Testis (tissue), 2 donors: ENCODE measurements around the gene CACNA2D3.

Experiments
- POLR2A ChIP-seq: fragments of 450-650 bp; IDR thresholded peaks from one replicate; pipeline ENCODE4 v1.6.1; 2017; ENCODE audit warnings: antibody characterized with exemption, mild to moderate bottlenecking, moderate library complexity
- TF ChIP-seq, protein P1 (sequence below), 3 experiments: fragments of 450-650 bp in 2 of 3; fragments of 200-600 bp in 1 of 3; sonication (generic) in 1 of 3; IDR thresholded peaks; one replicate each; pipeline ENCODE4 v1.5.1; 2016 to 2019; ENCODE audit warnings: antibody characterized with exemption in 3 of 3, mild to moderate bottlenecking in 2 of 3, moderate library complexity in 1 of 3

DNA sequence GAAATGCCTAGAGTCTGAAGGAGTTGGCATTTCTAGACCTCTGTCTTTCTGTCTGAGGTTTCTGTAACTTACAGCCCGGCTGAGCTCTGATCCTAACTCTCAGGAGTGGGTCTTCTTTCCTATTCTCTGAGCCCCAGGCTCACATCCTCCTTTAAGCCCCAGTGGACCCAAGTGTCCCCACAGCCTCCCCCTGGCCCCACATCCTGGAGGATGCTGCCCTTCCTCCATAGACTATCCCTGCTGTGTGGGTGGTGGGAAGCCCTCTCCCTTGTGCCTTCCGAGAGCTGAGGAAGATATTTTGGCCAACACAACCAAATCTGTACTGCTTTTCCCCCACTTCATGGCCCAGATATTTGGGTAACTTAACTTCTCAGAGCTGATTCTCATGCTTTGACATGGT is 654.2 kb downstream of the CACNA2D3 start:
- TF ChIP-seq, protein P1, sequence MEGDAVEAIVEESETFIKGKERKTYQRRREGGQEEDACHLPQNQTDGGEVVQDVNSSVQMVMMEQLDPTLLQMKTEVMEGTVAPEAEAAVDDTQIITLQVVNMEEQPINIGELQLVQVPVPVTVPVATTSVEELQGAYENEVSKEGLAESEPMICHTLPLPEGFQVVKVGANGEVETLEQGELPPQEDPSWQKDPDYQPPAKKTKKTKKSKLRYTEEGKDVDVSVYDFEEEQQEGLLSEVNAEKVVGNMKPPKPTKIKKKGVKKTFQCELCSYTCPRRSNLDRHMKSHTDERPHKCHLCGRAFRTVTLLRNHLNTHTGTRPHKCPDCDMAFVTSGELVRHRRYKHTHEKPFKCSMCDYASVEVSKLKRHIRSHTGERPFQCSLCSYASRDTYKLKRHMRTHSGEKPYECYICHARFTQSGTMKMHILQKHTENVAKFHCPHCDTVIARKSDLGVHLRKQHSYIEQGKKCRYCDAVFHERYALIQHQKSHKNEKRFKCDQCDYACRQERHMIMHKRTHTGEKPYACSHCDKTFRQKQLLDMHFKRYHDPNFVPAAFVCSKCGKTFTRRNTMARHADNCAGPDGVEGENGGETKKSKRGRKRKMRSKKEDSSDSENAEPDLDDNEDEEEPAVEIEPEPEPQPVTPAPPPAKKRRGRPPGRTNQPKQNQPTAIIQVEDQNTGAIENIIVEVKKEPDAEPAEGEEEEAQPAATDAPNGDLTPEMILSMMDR (IDR thresholded peaks at IDR 0.05) = no peak
- no peak for TF ChIP-seq POLR2A
